Measurements from ENCODE around the gene PDE6B.

DNA sequence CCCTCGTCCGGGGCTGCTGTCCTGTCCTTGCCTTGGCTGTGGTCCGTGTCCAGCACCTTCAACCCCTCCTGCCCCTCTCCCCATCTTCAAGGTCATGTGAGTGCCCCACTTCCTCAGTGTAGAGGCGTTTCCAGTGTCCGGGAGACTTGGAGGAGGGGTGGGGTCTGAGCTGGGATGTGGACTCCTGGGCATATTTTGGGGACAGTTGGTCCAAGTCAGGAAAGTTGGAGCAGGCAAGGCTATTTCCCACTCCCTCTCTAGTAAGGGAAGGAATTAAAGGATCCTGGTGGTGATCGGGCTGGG lies 83.2 kb downstream of the PDE6B start:
- TF ChIP-seq POLR2A (IDR thresholded peaks at IDR 0.05): no peak
- no peak for TF ChIP-seq CTCF (IDR thresholded peaks at IDR 0.05)

All from ovary (tissue), 3 donors.